ENCODE results near the gene RALGAPA1. TPM values are rescaled to one million over a fixed set of nuclear protein-coding genes. Genes with fewer than 3 reads are reported as not detected.

RALGAPA1 gene
- total RNA-seq, 1 donor: 39.1 TPM

DNA sequence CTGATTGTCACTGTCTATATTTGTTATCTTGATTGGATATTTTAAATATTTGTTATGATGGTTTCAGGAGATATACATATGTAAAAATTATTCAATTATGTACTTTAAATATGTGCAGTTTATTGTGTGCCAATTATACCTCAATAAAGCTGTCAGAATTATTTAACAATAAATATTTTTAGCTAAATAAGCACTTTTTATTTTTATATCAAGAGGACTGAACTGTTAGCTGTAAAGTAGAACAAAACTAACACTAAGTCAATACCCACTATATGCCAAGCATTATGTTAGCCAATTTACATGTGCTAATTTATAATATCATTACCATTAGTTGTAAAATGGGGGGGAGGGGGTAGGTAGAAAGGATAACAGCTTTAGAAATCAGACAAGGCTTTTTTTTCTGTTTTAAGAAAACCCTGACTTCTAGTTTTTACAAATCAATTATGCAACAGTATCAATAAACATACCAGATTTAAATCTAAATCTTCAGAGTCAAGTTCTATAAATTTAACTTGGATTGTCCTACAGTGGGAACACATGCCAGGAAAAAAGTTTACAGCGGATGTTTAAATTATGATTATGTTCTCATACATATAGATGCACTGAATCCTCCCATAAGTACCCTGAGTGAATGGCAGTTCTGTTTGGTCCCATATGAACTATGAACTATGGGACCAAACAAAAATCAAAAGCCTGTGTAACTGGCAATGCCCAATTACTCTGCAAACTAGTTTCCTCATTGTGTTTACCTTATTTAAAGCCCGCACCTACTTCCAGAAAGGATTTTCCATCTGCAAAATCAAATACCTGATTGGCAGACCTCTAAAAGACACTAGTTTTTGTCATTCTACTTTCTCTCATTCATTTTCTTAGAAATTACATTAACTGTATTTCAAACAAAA lies 2.8 kb downstream of the RALGAPA1 start:
- no peaks in the 10 kb centered on the region for H3K9me3 ChIP-seq (ENCODE audit: low read depth, low read length)
- H3K27ac ChIP-seq (ENCODE audit: low read depth, low read length): no peak overlapping the region
- peaks cover 27% of the 10 kb centered on the region for H4K20me1 ChIP-seq (ENCODE audit: insufficient read depth, low read length)
- H3K27me3 ChIP-seq (ENCODE audit: insufficient read depth, low read length): no peaks in the 10 kb centered on the region
- H3K4me3 ChIP-seq (ENCODE audit: insufficient read depth, low read length): no peak overlapping the region
- TF ChIP-seq, protein P1, sequence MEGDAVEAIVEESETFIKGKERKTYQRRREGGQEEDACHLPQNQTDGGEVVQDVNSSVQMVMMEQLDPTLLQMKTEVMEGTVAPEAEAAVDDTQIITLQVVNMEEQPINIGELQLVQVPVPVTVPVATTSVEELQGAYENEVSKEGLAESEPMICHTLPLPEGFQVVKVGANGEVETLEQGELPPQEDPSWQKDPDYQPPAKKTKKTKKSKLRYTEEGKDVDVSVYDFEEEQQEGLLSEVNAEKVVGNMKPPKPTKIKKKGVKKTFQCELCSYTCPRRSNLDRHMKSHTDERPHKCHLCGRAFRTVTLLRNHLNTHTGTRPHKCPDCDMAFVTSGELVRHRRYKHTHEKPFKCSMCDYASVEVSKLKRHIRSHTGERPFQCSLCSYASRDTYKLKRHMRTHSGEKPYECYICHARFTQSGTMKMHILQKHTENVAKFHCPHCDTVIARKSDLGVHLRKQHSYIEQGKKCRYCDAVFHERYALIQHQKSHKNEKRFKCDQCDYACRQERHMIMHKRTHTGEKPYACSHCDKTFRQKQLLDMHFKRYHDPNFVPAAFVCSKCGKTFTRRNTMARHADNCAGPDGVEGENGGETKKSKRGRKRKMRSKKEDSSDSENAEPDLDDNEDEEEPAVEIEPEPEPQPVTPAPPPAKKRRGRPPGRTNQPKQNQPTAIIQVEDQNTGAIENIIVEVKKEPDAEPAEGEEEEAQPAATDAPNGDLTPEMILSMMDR (IDR thresholded peaks at IDR 0.05; ENCODE audit: extremely low read depth, low read depth, low read length): no peak
- H3K79me2 ChIP-seq (ENCODE audit: insufficient read depth, low read length): peaks cover 55% of the 10 kb centered on the region
- no peak for DNase-seq (ENCODE audit: insufficient read length, low spot score, missing footprints)
- H3K4me1 ChIP-seq (ENCODE audit: insufficient read depth, low read length): peaks cover 12% of the 10 kb centered on the region
- no peak overlapping the region for H2AFZ ChIP-seq (ENCODE audit: low read length)
- H3K36me3 ChIP-seq (ENCODE audit: insufficient read depth, low read length): no peaks in the 10 kb centered on the region
- no peak overlapping the region for H3K4me2 ChIP-seq (ENCODE audit: insufficient read depth, low read length)

DNA sequence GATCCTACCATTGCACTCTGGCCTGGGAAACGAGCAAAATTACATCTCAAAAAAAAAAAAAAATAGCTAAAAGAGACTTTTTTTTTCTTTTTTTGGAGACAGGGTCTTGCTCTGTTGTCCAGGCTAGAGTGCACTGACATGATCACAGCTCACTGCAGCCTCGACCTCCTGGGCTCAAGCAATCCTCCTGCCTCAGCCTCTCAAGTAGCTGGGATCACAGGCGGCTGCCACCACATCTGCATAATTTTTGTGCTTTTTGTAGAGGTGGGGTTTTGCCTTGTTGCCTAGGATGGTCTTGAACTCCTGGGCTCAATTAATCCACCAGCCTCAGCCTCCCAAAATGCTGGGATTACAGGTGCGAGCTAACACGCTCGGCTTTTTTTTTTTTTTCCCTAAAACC lies 11.3 kb downstream of the RALGAPA1 start:
- peaks cover 29% of the 10 kb centered on the region for H4K20me1 ChIP-seq (ENCODE audit: insufficient read depth, low read length)
- H3K4me2 ChIP-seq (ENCODE audit: insufficient read depth, low read length): no peak overlapping the region
- H3K79me2 ChIP-seq (ENCODE audit: insufficient read depth, low read length): peaks cover 45% of the 10 kb centered on the region
- DNase-seq (ENCODE audit: insufficient read length, low spot score, missing footprints): no peak
- no peaks in the 10 kb centered on the region for H3K9me3 ChIP-seq (ENCODE audit: low read depth, low read length)
- no peak overlapping the region for H2AFZ ChIP-seq (ENCODE audit: low read length)
- H3K27me3 ChIP-seq (ENCODE audit: insufficient read depth, low read length): no peaks in the 10 kb centered on the region
- H3K4me1 ChIP-seq (ENCODE audit: insufficient read depth, low read length): no peaks in the 10 kb centered on the region
- no peak overlapping the region for H3K27ac ChIP-seq (ENCODE audit: low read depth, low read length)
- no peak overlapping the region for H3K4me3 ChIP-seq (ENCODE audit: insufficient read depth, low read length)
- TF ChIP-seq, protein P1 (IDR thresholded peaks at IDR 0.05; ENCODE audit: extremely low read depth, low read depth, low read length): no peak
- no peaks in the 10 kb centered on the region for H3K36me3 ChIP-seq (ENCODE audit: insufficient read depth, low read length)

DNA sequence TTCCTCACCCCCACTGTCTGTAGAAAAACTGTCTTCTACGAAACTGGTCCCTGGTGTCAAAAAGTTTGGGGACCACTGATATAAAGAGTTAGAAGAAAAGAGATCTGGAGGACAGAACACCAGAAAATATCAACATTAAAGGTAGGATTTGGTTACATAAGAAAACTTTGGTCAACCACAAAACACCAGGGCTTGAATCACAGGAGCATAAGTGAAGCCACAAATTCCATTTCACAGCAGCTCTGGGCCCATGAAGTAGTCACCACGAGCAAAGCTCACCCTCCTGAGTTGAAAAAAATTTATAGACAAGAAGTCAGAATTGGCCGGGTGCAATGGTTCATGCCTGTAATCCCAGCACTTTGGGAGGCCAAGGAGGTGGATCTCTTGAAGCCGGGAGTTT lies 19.4 kb downstream of the RALGAPA1 start:
- no peak for DNase-seq (ENCODE audit: insufficient read length, low spot score, missing footprints)
- no peaks in the 10 kb centered on the region for H3K4me1 ChIP-seq (ENCODE audit: insufficient read depth, low read length)
- no peak overlapping the region for H3K4me2 ChIP-seq (ENCODE audit: insufficient read depth, low read length)
- no peak overlapping the region for H3K27ac ChIP-seq (ENCODE audit: low read depth, low read length)
- no peak overlapping the region for H2AFZ ChIP-seq (ENCODE audit: low read length)
- H3K9me3 ChIP-seq (ENCODE audit: low read depth, low read length): no peaks in the 10 kb centered on the region
- H3K4me3 ChIP-seq (ENCODE audit: insufficient read depth, low read length): no peak overlapping the region
- TF ChIP-seq, protein P1 (IDR thresholded peaks at IDR 0.05; ENCODE audit: extremely low read depth, low read depth, low read length): no peak
- H4K20me1 ChIP-seq (ENCODE audit: insufficient read depth, low read length): peaks cover 43% of the 10 kb centered on the region
- H3K27me3 ChIP-seq (ENCODE audit: insufficient read depth, low read length): no peaks in the 10 kb centered on the region
- H3K79me2 ChIP-seq (ENCODE audit: insufficient read depth, low read length): peaks cover 9% of the 10 kb centered on the region
- H3K36me3 ChIP-seq (ENCODE audit: insufficient read depth, low read length): no peaks in the 10 kb centered on the region

DNA sequence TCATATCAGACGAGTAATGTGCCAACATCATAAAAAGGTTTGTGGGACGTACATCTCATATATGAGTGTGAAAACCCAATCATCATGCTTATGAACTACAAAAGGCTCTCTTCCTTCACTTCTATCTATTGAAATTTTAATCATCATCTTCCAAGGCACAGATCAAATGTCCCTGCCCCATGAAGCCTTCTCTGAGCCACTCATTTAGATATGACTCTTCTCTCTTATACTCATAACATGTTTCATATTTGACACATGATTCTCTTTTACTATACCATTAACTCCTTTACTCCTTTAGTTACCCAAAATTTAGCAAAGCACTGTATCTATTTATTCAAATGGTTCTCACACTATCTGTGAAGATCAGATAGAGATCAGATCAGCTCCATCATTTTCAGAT lies 22.2 kb downstream of the RALGAPA1 start:
- H3K36me3 ChIP-seq (ENCODE audit: insufficient read depth, low read length): no peaks in the 10 kb centered on the region
- H3K4me1 ChIP-seq (ENCODE audit: insufficient read depth, low read length): no peaks in the 10 kb centered on the region
- no peak overlapping the region for H3K27ac ChIP-seq (ENCODE audit: low read depth, low read length)
- DNase-seq (ENCODE audit: insufficient read length, low spot score, missing footprints): no peak
- H3K9me3 ChIP-seq (ENCODE audit: low read depth, low read length): no peaks in the 10 kb centered on the region
- H3K79me2 ChIP-seq (ENCODE audit: insufficient read depth, low read length): peaks cover 18% of the 10 kb centered on the region
- no peaks in the 10 kb centered on the region for H3K27me3 ChIP-seq (ENCODE audit: insufficient read depth, low read length)
- H2AFZ ChIP-seq (ENCODE audit: low read length): no peak overlapping the region
- no peak overlapping the region for H3K4me3 ChIP-seq (ENCODE audit: insufficient read depth, low read length)
- TF ChIP-seq, protein P1 (IDR thresholded peaks at IDR 0.05; ENCODE audit: extremely low read depth, low read depth, low read length): no peak
- no peak overlapping the region for H3K4me2 ChIP-seq (ENCODE audit: insufficient read depth, low read length)
- peaks cover 50% of the 10 kb centered on the region for H4K20me1 ChIP-seq (ENCODE audit: insufficient read depth, low read length)

Measured in osteoblast (primary cell).